ENCODE data around the gene ZNF43. TPM values are rescaled to one million over a fixed set of nuclear protein-coding genes. Genes with fewer than 3 reads are reported as not detected.
A peak's percentile ranks its signal among the peaks of the same experiment; 100 is the strongest.
"Not testable (repeated sequence)": the region's sequence is repeated elsewhere in the genome, so short reads cannot be mapped to it uniquely, and the experiment has no call there.

ZNF43 gene
- total and polyA plus RNA-seq, 2 donors from 2014 or later: 4.8 to 23.4 TPM

GRCh38 chr19:21789466-21790085 is 46.4 kb downstream of the ZNF43 start:
- Histone ChIP-seq H3K4me3 (ENCODE audit: low read length in 3 of 3) (no peak overlapping the region), H3K9ac (ENCODE audit: low read length in 3 of 3) (no peak overlapping the region), H3K4me1 (ENCODE audit: control insufficient read depth in 2 of 3, insufficient read depth in 2 of 3, low read depth in 1 of 3, low read length in 3 of 3) (no peaks in the 10 kb centered on the region), H3K27me3 (ENCODE audit: control insufficient read depth, insufficient read depth, low read length) (no peaks in the 10 kb centered on the region), H3K27ac (ENCODE audit: low read depth in 2 of 2, low read length in 2 of 2) (no peak overlapping the region), H3K9me3 (ENCODE audit: control insufficient read depth in 2 of 3, insufficient read depth in 1 of 3, low read length in 3 of 3) (peaks cover 0 to 3% (median 0%) of the 10 kb centered on the region in 3 donors), H3K36me3 (ENCODE audit: control insufficient read depth in 2 of 3, insufficient read depth in 3 of 3, low read length in 3 of 3) (no peaks in the 10 kb centered on the region)
- peak; percentile 17 for FAIRE-seq
- DNase-seq: peak in 3 of 5 donors; percentile 20 to 89 (median 80)
- intact Hi-C loops (cut with DNase I): no loop called here
- TF ChIP-seq CTCF (IDR thresholded peaks at IDR 0.05; ENCODE audit: borderline replicate concordance, extremely low read depth, insufficient read depth): no peak

- intact Hi-C loops (cut with DNase I): no loop called here
- FAIRE-seq (no peak), DNase-seq (no peak)
- no peak overlapping the region for H3K9ac ChIP-seq (ENCODE audit: low read length in 3 of 3)
- no peaks in the 10 kb centered on the region for H3K36me3 ChIP-seq (ENCODE audit: control insufficient read depth in 2 of 3, insufficient read depth in 3 of 3, low read length in 3 of 3)
- no peaks in the 10 kb centered on the region for H3K9me3 ChIP-seq (ENCODE audit: control insufficient read depth in 2 of 3, insufficient read depth in 1 of 3, low read length in 3 of 3)
- no peak overlapping the region for H3K4me3 ChIP-seq (ENCODE audit: low read length in 3 of 3)
- H3K27ac ChIP-seq (ENCODE audit: low read depth in 2 of 2, low read length in 2 of 2): no peak overlapping the region
- H3K27me3 ChIP-seq (ENCODE audit: control insufficient read depth, insufficient read depth, low read length): no peaks in the 10 kb centered on the region
- no peak for TF ChIP-seq CTCF (IDR thresholded peaks at IDR 0.05; ENCODE audit: borderline replicate concordance, extremely low read depth, insufficient read depth)
- no peaks in the 10 kb centered on the region for H3K4me1 ChIP-seq (ENCODE audit: control insufficient read depth in 2 of 3, insufficient read depth in 2 of 3, low read depth in 1 of 3, low read length in 3 of 3)
Observed at GRCh38 chr19:21786936-21787335, 49.0 kb downstream of the ZNF43 start.

- not testable (repeated sequence) for FAIRE-seq; H3K27ac ChIP-seq (ENCODE audit: low read depth in 2 of 2, low read length in 2 of 2); H3K4me1 ChIP-seq (ENCODE audit: control insufficient read depth in 2 of 3, insufficient read depth in 2 of 3, low read depth in 1 of 3, low read length in 3 of 3)
Observed at GRCh38 chr19:21775792-21776191, 60.2 kb downstream of the ZNF43 start.

GRCh38 chr19:21767065-21767800 is 68.7 kb downstream of the ZNF43 start, which contains the start of gene ZNF100:
TSS of gene ZNF100 (minus strand) at chr19:21767579. CDS start at chr19:21767429, 150 bp downstream.
- Histone ChIP-seq H3K27ac (ENCODE audit: low read depth in 2 of 2, low read length in 2 of 2) (peak within 1 kb of the TSS; percentile 64 to 79), H3K27me3 (ENCODE audit: control insufficient read depth, insufficient read depth, low read length) (no peaks in the 10 kb centered on the region), H3K4me1 (ENCODE audit: control insufficient read depth in 2 of 3, insufficient read depth in 2 of 3, low read depth in 1 of 3, low read length in 3 of 3) (no peaks in the 10 kb centered on the region), H3K36me3 (ENCODE audit: control insufficient read depth in 2 of 3, insufficient read depth in 3 of 3, low read length in 3 of 3) (peaks cover 0 to 4% (median 2%) of the 10 kb centered on the region in 3 donors), H3K4me3 (ENCODE audit: low read length in 3 of 3) (peak within 1 kb of the TSS; percentile 94), H3K9me3 (ENCODE audit: control insufficient read depth in 2 of 3, insufficient read depth in 1 of 3, low read length in 3 of 3) (no peaks in the 10 kb centered on the region), H3K9ac (ENCODE audit: low read length in 3 of 3) (peak within 1 kb of the TSS; percentile 79 to 92 (median 89))
- DNase-seq (peak; percentile 93 to 98 (median 96)), FAIRE-seq (peak; percentile 41)
- no peak for TF ChIP-seq CTCF (IDR thresholded peaks at IDR 0.05; ENCODE audit: borderline replicate concordance, extremely low read depth, insufficient read depth)
- intact Hi-C loops (cut with DNase I): no loop called here

More at GRCh38 chr19:21775792-21776191, 60.2 kb downstream of the ZNF43 start:
- H3K36me3 ChIP-seq (ENCODE audit: control insufficient read depth in 2 of 3, insufficient read depth in 3 of 3, low read length in 3 of 3); H3K4me3 ChIP-seq (ENCODE audit: low read length in 3 of 3); H3K9ac ChIP-seq (ENCODE audit: low read length in 3 of 3); intact Hi-C loops (cut with DNase I); H3K27me3 ChIP-seq (ENCODE audit: control insufficient read depth, insufficient read depth, low read length); H3K9me3 ChIP-seq (ENCODE audit: control insufficient read depth in 2 of 3, insufficient read depth in 1 of 3, low read length in 3 of 3); DNase-seq: not testable (repeated sequence)

GRCh38 chr19:21766705-21767064 is 69.3 kb downstream of the ZNF43 start:
- H3K36me3 ChIP-seq (ENCODE audit: control insufficient read depth in 2 of 3, insufficient read depth in 3 of 3, low read length in 3 of 3); intact Hi-C loops (cut with DNase I); H3K27me3 ChIP-seq (ENCODE audit: control insufficient read depth, insufficient read depth, low read length); H3K4me1 ChIP-seq (ENCODE audit: control insufficient read depth in 2 of 3, insufficient read depth in 2 of 3, low read depth in 1 of 3, low read length in 3 of 3); FAIRE-seq; H3K9me3 ChIP-seq (ENCODE audit: control insufficient read depth in 2 of 3, insufficient read depth in 1 of 3, low read length in 3 of 3): not testable (repeated sequence)
- DNase-seq: peak in 1 of 5 donors; percentile 53
- Histone ChIP-seq H3K9ac (ENCODE audit: low read length in 3 of 3) (peak overlapping the region; percentile 79 to 92 (median 89)), H3K4me3 (ENCODE audit: low read length in 3 of 3) (peak overlapping the region; percentile 94), H3K27ac (ENCODE audit: low read depth in 2 of 2, low read length in 2 of 2) (peak overlapping the region; percentile 64 to 79)

Measured in kidney (tissue), 14 donors.